ENCODE measurements around the gene BST2.

The BST2 gene

DNA sequence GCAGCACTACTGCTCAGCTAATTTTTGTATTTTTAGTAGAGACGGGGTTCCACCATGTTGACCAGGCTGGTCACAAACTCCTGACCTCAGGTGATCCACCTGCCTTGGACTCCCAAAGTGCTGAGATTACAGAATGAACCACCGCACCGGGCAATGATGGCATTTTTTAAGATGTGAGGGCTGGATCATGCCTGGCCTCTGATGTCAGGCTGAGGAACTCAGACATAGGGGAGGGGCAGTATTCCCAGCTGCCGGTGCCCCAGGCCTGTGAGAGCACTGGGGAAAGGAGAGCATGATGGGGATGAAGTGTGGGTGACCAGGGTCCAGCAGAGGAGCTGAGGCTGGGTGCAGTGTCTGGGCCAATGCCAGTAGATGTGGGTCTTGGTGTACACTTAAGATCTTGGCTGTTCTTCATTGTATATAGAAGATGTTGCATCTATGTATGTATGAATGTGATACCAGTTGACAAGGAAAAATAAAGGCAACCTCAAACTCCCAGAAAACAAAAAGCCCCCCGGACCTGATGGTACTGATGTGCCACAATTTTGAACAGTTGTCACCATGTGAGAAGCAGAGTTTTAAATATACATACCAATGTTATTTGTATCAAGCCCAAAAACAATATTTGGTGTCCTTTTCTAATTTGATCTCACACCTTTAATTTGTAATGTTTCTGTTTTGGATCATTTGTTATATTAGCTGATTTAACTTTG, 24.8 kb downstream of the BST2 start:
- Histone ChIP-seq H3K79me2 (ENCODE audit: insufficient read depth, low read length) (no peaks in the 10 kb centered on the region), H3K4me1 (ENCODE audit: insufficient read depth, low read length, severe bottlenecking) (peaks cover 19% of the 10 kb centered on the region), H3K4me2 (ENCODE audit: low read length) (no peak overlapping the region), H3F3A (ENCODE audit: insufficient read depth, low read length) (no peaks in the 10 kb centered on the region), H3K9me2 (ENCODE audit: low read depth, low read length) (no peaks in the 10 kb centered on the region), H4K20me1 (ENCODE audit: insufficient read depth, low read length) (no peaks in the 10 kb centered on the region), H2AFZ (ENCODE audit: low read length) (no peak overlapping the region), H3K9ac (ENCODE audit: low read length) (no peak overlapping the region), H3K9me3 (ENCODE audit: low read length) (no peaks in the 10 kb centered on the region; the same call in 1 of the 2 replicates), H3K4me3 (ENCODE audit: low read depth, low read length, poor library complexity, severe bottlenecking) (no peak overlapping the region), H3K27me3 (ENCODE audit: insufficient read depth, low read length) (no peaks in the 10 kb centered on the region), H3K36me3 (ENCODE audit: insufficient read depth, low read length) (no peaks in the 10 kb centered on the region; the same call in 1 of the 2 replicates), H3K27ac (ENCODE audit: low read depth, low read length, poor library complexity, severe bottlenecking) (no peak overlapping the region)
- TF ChIP-seq, protein P1, sequence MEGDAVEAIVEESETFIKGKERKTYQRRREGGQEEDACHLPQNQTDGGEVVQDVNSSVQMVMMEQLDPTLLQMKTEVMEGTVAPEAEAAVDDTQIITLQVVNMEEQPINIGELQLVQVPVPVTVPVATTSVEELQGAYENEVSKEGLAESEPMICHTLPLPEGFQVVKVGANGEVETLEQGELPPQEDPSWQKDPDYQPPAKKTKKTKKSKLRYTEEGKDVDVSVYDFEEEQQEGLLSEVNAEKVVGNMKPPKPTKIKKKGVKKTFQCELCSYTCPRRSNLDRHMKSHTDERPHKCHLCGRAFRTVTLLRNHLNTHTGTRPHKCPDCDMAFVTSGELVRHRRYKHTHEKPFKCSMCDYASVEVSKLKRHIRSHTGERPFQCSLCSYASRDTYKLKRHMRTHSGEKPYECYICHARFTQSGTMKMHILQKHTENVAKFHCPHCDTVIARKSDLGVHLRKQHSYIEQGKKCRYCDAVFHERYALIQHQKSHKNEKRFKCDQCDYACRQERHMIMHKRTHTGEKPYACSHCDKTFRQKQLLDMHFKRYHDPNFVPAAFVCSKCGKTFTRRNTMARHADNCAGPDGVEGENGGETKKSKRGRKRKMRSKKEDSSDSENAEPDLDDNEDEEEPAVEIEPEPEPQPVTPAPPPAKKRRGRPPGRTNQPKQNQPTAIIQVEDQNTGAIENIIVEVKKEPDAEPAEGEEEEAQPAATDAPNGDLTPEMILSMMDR (IDR thresholded peaks at IDR 0.05; ENCODE audit: low read length) = no peak
- no peak for TF ChIP-seq EZH2 (IDR thresholded peaks at IDR 0.05; ENCODE audit: borderline replicate concordance, low read length)

DNA sequence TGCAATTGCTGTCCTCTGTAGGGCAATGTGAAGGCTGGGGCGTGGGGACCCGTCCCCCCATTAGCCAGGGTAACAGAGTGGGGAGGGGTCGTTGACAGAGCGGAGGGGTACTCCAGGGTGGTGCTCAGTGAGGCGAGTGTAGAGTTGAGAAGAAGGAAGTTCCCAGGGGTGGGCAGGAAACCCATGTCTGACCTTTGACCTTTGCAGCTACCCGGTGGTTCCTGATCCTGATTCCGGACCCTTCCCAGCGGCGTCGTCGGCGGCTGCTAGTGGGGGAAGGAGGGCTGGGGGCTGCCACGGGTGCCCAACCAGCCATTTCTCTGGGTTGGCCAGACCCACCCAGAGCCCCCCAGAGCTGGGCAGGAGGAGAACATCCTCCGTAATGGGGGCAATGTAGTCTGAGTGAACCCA, 26.2 kb downstream of the BST2 start:
- Histone ChIP-seq H3K9ac (ENCODE audit: low read length) (no peak overlapping the region), H3K27me3 (ENCODE audit: insufficient read depth, low read length) (no peaks in the 10 kb centered on the region), H4K20me1 (ENCODE audit: insufficient read depth, low read length) (no peaks in the 10 kb centered on the region), H3K9me3 (ENCODE audit: low read length) (no peaks in the 10 kb centered on the region; the same call in 1 of the 2 replicates), H3K27ac (ENCODE audit: low read depth, low read length, poor library complexity, severe bottlenecking) (no peak overlapping the region), H3K36me3 (ENCODE audit: insufficient read depth, low read length) (no peaks in the 10 kb centered on the region; the same call in 1 of the 2 replicates), H3K9me2 (ENCODE audit: low read depth, low read length) (no peaks in the 10 kb centered on the region), H3K4me2 (ENCODE audit: low read length) (no peak overlapping the region), H3K4me1 (ENCODE audit: insufficient read depth, low read length, severe bottlenecking) (peaks cover 19% of the 10 kb centered on the region), H3K79me2 (ENCODE audit: insufficient read depth, low read length) (no peaks in the 10 kb centered on the region), H3K4me3 (ENCODE audit: low read depth, low read length, poor library complexity, severe bottlenecking) (no peak overlapping the region), H2AFZ (ENCODE audit: low read length) (no peak overlapping the region), H3F3A (ENCODE audit: insufficient read depth, low read length) (no peaks in the 10 kb centered on the region)
- TF ChIP-seq EZH2 (IDR thresholded peaks at IDR 0.05; ENCODE audit: borderline replicate concordance, low read length) = no peak
- TF ChIP-seq, protein P1 (IDR thresholded peaks at IDR 0.05; ENCODE audit: low read length) = no peak

DNA sequence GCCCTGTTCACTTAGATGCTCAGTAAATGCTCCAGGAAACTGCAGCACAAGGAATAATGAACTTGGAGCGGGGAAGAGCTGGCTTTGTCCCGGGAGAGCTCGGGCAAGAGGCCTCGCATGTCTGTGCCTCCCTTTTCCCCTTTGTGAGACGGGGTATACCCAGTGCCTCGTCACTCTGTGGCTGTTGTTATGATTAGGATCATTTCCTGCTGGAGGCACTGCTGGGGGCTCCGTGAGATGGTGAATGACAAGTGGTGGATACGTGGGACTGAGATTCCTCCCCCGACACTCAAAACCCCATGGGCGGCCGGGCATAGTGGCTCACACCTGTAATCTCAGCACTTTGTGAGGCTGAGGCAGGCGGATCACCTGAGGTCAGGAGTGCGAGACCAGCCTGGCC, 27.2 kb downstream of the BST2 start:
- Histone ChIP-seq H3K4me3 (ENCODE audit: low read depth, low read length, poor library complexity, severe bottlenecking) (no peak overlapping the region), H3K9ac (ENCODE audit: low read length) (no peak overlapping the region), H3K9me3 (ENCODE audit: low read length) (no peaks in the 10 kb centered on the region; the same call in 1 of the 2 replicates), H4K20me1 (ENCODE audit: insufficient read depth, low read length) (no peaks in the 10 kb centered on the region), H2AFZ (ENCODE audit: low read length) (no peak overlapping the region), H3K27ac (ENCODE audit: low read depth, low read length, poor library complexity, severe bottlenecking) (no peak overlapping the region), H3K27me3 (ENCODE audit: insufficient read depth, low read length) (no peaks in the 10 kb centered on the region), H3K79me2 (ENCODE audit: insufficient read depth, low read length) (no peaks in the 10 kb centered on the region), H3K4me2 (ENCODE audit: low read length) (no peak overlapping the region), H3K9me2 (ENCODE audit: low read depth, low read length) (no peaks in the 10 kb centered on the region), H3K4me1 (ENCODE audit: insufficient read depth, low read length, severe bottlenecking) (peaks cover 15% of the 10 kb centered on the region), H3F3A (ENCODE audit: insufficient read depth, low read length) (no peaks in the 10 kb centered on the region), H3K36me3 (ENCODE audit: insufficient read depth, low read length) (no peaks in the 10 kb centered on the region; the same call in 1 of the 2 replicates)
- TF ChIP-seq, protein P1 (IDR thresholded peaks at IDR 0.05; ENCODE audit: low read length) = no peak
- TF ChIP-seq EZH2 (IDR thresholded peaks at IDR 0.05; ENCODE audit: borderline replicate concordance, low read length) = no peak
